Stimulated activated CD8-positive, alpha-beta memory T cell treated with anti-CD3 and anti-CD28 coated beads, Interleukin-2, amount 100 ng/mL, for 1 hour (primary cell): ENCODE measurements around the gene SRSF10.
A peak's percentile ranks its signal among the peaks of the same experiment; 100 is the strongest.
"Not testable (repeated sequence)": the region's sequence is repeated elsewhere in the genome, so short reads cannot be mapped to it uniquely, and the experiment has no call there.

Source experiments
- DNase-seq, 2 donors: peaks; one replicate each; pipeline ENCODE4 v3.0.0-alpha.2; 2020; ENCODE audit warnings: low read depth in 2 of 2

The SRSF10 gene

DNA sequence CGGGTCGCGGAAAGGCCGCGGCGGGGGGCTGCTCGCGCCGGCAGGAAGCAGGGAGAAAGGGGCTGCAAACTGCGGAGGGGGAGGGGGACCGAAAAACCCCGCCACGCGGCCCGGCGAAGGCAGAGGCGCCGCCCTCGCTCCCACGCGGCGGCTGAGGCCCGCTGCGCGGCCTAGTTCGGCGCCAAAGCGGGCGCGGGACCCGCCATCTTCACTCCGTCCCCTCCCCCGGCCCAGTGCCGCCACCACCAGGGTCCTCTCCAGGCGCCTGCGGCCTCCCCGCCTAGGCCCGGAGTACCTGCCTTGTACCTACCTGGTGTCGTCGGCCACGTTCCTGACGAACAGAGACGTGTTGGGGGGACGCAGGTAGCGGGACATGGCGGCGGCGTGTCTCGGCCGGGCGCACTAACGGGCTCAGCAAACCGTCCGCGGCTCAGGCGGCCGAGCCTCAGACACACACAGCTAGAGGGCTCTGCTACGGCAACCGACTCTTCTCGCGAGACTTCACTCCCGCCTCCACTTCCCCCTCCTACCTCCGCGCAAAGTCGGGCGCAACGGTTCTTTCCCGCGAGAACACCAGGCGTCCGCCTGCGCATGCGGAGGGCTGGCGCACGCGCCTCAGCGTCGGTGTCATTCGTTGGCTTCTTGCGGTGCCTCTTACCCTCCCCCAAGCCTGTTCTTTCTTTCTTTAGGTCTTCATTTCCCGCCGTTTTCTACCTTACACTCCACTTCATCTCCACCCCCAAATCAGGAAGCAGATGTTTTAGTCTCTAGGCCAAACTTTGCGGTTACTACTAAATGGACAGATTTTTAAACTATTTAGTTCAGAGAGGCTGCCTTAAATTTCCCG lies at the start of gene SRSF10:
SRSF10 (minus strand) TSS at position 447 of the 847 bp plus-strand sequence; CDS start at position 375, 72 bp downstream.
- peak; percentile 93 to 96 for DNase-seq

DNA sequence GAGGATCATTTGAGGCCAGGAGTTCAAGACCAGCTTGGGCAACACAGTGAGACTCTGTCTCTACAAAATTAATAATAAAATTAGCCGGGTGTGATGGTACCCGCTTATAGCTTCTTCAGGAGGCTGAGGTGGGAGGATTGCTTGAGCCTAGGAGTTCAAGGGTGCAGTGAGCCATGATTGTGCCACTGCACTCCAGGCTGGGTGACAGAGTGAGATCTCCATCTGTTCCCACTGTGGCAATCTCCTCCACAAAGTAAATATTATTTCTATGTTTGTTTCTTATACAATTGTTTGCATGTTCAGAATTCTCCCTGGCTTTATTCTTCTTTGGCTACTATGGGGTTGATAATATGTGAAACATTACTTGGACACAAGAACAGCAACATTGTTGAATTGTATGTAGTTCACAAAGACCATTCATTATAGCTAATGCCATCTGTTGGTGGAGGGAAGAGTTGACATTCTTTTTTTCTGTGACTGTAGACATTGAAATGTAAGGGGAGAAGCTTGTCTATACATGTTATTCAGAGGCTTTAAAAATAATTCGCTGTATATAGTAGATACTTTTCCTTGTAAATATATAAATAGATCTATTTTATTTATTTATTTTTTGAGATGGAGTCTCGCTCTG lies 47.8 kb upstream of the SRSF10 start:
- no peak for DNase-seq

DNA sequence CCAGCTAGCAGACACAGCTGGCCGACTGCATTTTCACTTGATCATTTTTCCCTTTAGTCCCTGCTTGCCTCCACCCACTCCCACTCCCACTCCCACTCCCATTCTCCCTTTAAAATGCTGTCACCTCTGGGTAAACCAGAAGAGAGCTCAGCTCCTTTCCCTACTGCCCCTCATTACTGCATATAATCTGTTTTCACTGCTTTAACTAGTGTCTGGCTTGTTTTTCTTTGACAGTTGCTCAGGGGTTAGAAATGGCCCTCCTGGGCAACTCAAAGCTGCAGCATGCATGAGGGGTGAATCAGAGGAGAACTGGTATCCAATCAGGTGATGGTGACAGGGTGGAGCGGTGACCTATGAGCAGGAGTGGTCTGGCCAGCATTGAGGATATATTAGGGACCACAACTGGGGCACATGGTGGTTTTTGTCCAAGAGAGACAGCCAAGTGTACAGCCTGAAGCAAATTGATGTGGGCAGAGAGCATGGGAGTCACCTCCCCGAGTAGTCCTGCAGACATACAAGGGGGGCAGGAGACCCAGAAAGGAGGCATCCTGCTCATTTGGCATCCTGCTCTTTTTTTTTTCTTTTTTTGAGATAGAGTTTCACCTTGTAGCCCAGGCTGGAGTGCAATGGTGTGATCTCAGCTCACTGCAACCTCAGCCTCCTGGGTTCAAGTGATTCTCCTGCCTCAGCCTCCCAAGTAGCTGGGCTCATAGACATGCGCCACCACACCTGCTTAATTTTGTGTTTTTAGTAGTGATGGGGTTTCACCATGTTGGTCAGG lies 42.6 kb upstream of the SRSF10 start:
- DNase-seq = no peak

DNA sequence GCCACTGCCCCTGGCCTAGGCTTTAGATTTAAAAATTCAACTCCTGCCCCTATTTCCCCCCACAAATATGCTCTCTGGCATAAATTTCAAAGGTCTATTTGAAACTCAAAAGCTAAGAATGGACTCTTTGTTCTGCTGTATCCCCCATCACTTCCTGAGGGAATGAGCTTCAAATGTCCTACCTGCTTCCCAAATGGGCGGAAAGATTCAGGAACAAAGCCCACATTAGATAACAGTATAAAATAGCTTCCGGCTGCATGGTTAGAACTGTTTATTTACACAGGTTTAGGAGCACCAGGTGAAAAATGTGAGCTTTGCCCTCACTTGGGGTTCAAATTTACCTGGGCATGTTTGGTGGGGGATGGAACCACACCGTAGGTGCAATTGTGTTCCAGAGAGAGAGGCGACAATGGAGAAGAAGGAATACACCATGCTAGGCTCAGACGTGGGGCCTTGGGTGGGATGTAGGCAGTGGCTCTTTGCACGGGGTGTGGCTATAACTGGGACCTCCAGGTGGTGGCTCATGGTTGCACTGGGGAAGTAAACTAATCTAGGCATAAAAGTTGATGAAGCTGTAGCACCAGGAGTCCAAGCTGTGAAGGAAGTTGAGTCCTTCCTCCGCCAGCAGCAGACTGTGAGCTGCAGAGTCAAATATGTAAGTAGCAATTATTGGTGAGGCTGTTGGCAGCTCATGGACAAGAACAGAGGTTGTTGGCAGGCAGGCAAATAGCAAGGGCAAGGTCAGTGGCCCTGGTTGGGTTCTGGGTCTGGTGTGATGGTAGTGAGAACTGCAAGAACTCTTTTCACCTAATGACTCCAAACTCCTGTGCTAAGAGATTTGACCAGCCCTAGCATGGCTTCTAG lies 41.5 kb upstream of the SRSF10 start:
- DNase-seq = no peak

DNA sequence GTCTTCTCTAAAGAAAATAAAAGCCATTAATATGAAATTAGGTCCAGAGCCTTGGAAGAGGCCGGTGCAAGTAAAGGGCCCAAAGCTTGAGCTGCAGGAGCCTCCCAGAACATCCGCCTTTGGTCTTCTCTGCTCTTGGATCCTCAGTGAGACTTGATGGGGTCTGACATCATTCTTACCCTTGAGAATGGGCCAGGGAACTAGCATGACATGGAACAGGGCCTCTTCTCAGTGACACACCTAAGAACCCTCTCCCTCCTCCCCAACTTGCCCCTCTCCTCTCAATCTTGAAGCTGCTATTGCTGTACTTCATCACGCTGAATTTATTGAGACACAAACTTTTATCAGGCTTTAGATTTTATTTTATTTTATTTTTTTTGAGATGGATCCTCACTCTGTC lies 40.3 kb upstream of the SRSF10 start:
- no peak for DNase-seq

DNA sequence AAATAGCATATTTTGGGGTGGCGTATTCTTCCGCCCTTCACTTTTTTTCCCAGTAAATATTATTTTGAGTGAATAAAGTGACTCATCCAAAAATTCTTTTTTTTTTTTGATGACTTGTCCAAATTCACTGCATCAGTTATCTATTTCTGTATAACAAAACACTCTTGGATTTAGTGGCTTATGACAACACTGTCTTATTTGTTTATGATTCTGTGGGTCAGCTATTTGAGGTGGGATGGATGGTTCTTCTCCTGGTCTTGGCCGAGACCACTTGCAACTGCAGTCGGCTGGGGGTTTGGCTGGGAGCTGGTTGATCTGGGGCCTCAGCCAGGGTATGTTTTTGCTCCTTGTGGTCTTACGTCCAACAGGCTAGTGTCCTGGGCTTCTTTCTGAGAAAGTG lies 39.9 kb upstream of the SRSF10 start:
- DNase-seq = no peak

DNA sequence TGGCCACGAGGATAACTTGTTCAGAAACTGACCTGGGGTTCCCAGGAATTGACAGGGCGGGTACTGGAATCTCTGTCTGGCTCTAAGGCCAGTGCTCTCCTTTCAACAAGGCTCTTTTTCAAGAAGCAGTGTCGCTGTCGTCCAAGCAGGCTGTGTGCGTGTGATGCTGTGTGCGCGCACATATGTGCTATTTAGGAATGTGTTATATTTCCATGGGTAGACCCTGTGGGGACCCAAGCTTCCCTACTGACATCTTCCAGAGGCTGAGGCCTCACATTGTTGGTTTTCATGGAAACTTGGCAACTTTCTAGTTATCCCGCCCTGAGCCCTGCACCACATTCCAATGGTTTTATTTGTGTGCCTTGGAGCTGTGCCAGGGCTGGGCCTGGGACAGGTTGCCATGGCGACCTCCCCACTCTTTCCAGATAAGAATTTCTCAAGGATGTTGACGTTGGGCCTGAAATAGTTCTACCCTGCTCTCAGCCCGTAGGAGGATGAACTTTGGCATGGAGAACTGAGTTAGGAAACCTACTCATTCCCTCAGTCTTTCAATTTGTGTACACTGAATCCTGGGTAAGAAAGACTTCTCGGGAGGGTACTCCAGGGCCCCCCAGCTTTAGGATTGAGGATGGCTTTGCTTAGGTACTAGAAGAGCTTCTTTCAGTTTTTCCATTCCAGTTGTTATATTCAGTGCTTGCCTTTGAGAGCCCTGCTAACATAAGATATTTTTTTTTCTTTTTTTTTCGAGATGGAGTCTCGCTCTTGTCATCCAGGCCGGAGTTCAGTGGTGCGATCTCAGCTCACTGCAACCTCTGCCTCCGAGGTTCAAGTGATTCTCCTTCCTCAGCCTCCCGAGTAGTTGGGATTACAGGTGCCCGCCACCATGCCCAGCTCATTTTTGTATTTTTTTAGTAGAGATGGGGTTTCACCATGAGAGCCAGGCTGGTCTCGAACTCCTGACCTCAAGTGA lies 38.8 kb upstream of the SRSF10 start:
- no peak for DNase-seq

DNA sequence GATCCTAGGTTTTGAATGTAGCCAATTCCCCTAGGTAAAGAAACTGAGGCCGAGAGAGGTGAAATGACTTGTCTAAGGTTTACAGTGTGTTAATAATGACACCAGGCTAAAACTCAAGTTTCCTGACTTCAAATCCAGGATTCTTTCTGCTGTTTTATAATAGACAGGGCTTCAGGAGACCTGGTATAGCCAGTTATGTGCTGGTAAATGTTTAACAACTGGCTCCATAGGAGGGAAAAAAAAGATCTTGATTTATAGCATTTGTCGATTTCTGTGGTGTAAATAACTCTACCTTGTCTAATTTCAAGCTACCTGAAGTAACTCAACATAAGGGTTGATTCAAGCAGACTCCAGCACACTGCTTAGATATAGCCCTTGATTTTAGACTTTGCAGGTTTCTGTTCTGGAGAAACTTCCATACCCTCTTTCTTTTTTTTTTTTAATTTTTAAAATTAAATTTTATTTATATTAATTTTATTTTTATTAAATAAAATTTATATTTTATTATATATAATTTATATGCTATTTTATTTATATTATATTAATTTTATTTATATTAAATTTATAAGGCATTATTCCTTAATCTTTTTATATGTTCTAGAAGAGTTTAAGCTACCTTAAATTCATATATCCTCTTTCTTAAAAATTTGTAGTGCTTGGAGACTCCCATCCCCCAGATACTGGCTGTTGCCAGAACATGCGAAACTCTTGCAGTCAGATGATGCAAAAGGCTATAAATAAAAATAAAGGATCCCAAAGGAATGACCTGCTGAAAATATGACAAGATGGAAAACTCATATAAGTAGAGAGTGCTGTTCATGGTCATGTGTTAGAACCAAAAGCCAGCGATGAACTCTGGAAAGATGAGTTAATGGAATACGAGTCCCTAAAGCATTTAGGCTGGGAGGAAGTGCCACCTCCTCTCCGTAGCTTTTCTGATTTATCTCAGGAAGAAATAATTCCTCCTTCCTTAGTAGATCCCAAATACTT lies 35.4 kb upstream of the SRSF10 start:
- DNase-seq = no peak

DNA sequence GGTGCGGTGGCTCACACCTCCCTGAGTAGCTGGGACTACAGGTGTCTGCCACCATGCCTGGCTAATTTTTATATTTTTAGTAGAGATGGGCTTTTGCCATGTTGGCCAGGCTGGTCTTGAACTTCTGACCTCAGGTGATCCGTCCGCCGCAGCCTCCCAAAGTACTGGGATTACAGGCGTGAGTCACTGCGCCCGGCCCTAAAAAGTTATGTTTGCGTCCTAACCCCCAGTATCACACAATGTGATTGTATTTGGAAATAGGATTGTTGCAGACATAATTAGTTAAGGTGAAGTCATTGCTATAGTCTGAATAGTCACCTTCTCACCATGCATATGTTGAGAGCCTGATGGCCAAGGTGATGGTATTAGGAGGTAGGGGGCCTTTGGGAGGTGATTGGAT lies 32.8 kb upstream of the SRSF10 start:
- not testable (repeated sequence) for DNase-seq

DNA sequence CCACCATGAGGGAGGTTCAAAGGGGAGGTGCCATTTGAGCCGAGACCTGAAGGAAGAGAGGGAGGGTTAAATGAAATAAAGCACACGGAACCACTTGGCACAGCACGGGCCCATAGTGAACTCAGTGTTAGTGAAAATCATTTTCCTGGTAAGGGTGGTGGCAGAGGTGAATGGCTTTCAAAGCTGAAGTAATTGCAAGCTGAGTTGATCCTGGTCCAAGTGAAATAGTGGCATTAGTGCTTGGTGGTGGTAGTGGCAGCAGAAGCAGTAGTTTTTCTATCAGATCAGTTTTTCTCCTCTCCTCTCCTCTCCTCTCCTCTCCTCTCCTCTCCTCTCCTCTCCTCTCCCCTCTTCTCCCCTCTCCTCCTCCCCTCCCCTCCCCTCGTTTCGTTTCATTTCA lies 30.5 kb upstream of the SRSF10 start:
- DNase-seq = no peak

DNA sequence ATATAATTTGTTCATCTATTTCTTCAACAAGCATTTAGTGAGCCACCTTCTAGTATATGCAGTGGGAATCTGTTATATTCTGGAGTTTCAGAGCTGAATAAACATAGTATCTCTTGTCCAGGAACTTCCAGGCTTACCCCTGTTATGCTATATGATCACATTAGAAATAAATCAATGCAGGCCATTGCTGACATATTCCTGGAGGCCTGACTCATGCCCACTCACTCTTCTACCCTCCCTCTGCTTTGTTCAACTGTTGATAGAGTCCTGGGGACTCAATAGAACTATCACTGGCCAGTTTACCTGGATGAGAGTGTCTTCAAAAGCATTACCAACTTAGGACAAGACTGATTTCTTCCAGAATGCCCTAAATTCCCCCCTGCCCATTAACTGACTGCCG lies 29.3 kb upstream of the SRSF10 start:
- no peak for DNase-seq

DNA sequence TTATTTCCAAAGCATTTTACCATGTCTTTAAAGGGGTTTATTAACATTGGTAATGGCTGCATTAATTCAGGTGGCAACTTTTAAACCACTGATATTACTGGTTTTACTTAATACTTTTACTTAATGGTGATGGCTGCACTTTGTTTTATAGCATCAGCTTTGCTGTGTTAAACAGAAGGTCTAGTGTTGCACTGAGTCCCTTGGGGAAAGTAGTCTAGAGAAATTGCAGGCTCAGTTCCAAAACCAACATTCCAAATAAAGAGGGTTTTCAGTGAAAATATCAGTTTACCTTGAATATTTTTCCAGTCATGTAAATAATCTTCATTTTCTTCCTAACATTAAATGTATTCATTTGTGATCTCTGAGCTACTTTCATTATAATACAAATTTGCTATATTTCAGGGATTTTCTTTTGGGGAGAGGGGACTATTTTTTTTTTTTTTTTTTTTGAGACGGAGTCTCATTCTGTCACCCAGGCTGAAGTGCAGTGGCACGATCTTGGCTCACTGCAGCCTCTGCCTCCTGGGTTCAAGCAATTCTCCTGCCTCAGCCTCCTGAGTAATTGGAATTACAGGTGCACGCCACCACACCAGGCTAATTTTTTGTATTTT lies 28.6 kb upstream of the SRSF10 start:
- DNase-seq = not testable (repeated sequence)

DNA sequence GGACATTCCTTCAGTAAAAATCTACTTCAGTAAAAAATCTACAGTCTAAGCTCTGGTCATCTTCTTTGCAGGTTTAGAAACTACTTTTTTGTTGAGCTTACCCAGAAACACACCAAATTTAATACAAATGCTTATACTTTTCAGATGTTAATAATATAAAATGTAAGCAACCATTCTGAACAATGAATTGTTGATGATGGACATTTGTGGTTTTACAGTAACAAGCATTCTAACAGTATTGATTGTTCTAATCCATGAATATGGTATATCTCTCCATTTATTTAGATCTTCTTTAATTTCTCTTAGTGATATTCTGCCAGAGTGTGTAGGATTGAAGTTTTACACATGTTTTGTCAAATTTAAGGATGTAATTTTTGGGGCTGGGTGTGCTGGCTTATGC lies 27.0 kb upstream of the SRSF10 start:
- no peak for DNase-seq

DNA sequence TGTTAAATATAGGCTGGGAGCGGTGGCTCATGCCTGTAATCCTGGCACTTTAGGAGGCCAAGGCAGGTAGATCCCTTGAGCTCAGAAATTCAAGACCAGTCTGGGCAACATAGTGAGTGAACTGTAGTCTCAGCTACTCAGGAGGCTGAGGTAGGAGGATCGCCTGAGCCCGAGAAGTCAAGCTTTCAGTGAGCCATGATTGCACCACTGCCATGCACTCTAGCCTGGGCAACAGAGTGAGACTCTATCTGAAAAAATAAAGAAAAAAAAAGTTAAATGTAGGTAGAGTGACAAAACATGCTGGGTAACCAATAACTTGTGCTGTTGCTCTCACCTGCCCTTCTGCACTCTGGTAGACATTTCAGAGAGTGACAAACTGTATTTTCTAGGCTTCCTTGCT lies 25.0 kb upstream of the SRSF10 start:
- DNase-seq = no peak

DNA sequence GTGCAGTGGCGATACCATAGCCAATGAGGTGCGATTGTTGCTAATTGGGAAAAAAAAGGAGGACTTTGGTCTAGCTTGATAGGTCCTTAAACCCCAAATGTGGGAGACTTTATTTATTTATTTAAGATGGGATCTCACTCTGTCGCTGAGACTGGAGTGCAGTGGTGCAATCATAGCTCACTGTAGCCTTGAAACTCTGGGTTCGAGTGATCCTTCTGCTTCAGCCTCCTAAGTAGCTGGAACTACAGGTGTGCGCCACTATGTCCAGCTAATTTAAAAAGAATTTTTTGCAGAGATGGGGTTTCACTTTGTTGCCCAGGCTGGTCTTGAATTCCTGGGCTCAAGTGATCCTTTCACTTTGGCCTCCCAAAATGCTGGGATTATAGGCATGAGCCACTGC lies 24.0 kb upstream of the SRSF10 start:
- no peak for DNase-seq

DNA sequence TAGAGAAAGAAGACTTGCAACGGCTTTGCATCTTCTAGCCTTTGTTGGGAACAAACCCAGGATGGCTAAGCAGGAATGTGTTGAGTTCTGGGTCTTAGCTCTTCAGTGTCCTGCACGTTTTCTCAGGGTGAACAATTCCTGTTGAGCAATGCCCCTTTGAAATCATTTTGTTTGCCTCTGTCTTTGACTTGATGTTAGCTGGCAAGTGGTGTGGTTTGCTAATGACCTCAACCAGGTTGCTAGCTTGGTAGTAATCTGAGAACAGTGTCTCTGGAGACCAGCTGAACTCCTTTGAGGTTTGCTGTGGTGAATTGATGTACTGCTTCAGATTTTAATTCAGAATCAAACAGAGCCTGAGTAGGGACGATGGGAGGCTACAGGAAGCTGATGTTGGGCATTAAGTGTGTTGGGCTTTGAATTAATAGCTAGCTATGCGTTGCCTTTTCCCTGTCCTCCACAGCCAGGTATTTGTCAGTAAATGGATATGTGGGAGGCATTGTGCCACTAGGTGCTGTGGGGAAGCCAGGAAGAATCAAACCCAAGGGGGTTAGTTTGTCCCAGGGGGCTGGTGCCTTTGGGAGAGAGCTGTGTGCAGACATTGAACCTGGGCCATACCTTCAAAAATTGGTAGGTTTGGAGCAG lies 23.3 kb upstream of the SRSF10 start:
- no peak for DNase-seq

DNA sequence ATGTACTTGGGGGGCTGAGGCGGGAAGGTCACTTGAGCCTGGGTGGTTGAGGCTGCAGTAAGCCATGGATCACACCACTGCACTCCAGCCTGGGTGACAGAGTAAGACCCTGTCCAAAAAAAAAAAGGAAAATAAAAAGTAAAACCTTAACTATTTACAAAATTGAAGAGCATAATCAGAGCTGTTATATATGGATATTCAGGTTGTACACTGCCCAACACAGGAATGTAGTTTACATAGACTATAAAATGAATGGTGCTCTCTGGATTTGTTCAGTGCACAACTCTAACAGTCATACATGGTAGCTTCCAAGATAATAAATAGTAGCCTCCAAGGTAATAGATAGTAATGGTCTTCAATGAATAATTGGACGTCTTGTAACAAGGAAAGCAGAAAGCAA lies 22.6 kb upstream of the SRSF10 start:
- no peak for DNase-seq

DNA sequence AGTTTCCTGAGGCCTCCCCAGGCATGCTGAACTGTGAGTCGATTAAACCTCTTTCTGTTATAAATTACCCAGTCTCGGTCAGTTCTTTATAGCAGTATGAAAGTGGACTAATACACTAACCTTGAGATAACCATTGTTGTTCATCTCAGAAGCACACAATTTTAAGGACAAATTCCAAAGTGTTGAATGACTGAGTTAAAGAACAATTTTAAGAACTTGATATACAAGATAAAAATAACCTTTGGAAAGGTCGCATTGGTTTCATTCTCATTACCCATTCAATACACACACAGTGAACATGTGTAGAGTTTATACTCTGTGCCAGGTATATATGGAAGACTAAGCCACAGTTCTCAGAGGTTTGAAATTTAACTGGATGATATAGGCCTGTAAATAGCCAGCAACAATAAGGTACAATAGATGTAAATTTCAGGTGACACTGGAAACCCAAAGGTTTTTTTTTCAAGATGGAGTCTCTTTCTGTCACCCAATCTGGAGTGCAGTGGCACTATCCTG lies 19.1 kb upstream of the SRSF10 start:
- DNase-seq = no peak
